SK-N-SH (cell line): ENCODE measurements around the gene C10orf88.

Source experiments
- CHD2 ChIP-seq: fragments of 150-350 bp; IDR thresholded peaks from 2 replicates; pipeline ENCODE4 v1.6.1; 2018; ENCODE audit warnings: low read length; ENCODE audit not compliant: partially characterized antibody
- CTCF ChIP-seq: fragments of 200-600 bp; sonication (generic); IDR thresholded peaks from 2 replicates; pipeline ENCODE4 v1.6.1; 2017; ENCODE audit warnings: antibody characterized with exemption, mild to moderate bottlenecking, moderate library complexity
- EZH2phosphoT487 ChIP-seq: fragments of 200-600 bp; sonication (generic); IDR thresholded peaks from 2 replicates; pipeline ENCODE4 v1.6.1; 2017; ENCODE audit warnings: low read depth, mixed run types, mild to moderate bottlenecking, antibody characterized with exemption, moderate library complexity, borderline replicate concordance
- GATA2 ChIP-seq: sonication (generic); formaldehyde crosslinking; IDR thresholded peaks from 2 replicates; pipeline ENCODE4 v1.5.0; 2020; ENCODE audit warnings: mild to moderate bottlenecking, missing genetic modification reagents
- NFIC ChIP-seq: IDR thresholded peaks from 2 replicates; pipeline ENCODE4 v1.4.0; 2012; ENCODE audit warnings: borderline replicate concordance
- NRF1 ChIP-seq: IDR thresholded peaks from 2 replicates; pipeline ENCODE4 v1.6.1; 2012; ENCODE audit warnings: low read depth, mild to moderate bottlenecking, low read length
- POLR2AphosphoS5 ChIP-seq: IDR thresholded peaks from 2 replicates; pipeline ENCODE4 v1.6.1; 2012; ENCODE audit warnings: low read depth, low read length
- REST ChIP-seq: IDR thresholded peaks from 2 replicates; pipeline ENCODE4 v1.6.1; 2012; ENCODE audit warnings: mild to moderate bottlenecking, low read depth, low read length, moderate library complexity
- TAF1 ChIP-seq: IDR thresholded peaks from 2 replicates; pipeline ENCODE4 v1.6.1; 2012; ENCODE audit warnings: low read depth, mild to moderate bottlenecking, low read length, moderate library complexity, borderline replicate concordance
- USF1 ChIP-seq: IDR thresholded peaks from 2 replicates; pipeline ENCODE4 v1.4.0; 2012; ENCODE audit warnings: low read depth, borderline replicate concordance
- USF2 ChIP-seq: fragments of 150-350 bp; IDR thresholded peaks from 2 replicates; pipeline ENCODE4 v1.6.1; 2017; ENCODE audit warnings: antibody characterized with exemption, low read length, low read depth, borderline replicate concordance

GRCh38 chr10:123001370-123001769, 47.3 kb upstream of the C10orf88 start:
- TF ChIP-seq USF2 (no peak), NFIC (no peak), CTCF (no peak), USF1 (no peak), NRF1 (no peak), CHD2 (no peak), TAF1 (no peak), REST (no peak), EZH2phosphoT487 (no peak), POLR2AphosphoS5 (no peak), GATA2 (CRISPR knock-in tag) (no peak)
